H1 (cell line): Measurements from ENCODE around the gene TPO. TPM values are rescaled to one million over a fixed set of nuclear protein-coding genes. Genes with fewer than 3 reads are reported as not detected.
A peak's percentile ranks its signal among the peaks of the same experiment; 100 is the strongest.

Source experiments
- CTCF ChIA-PET: fragments of 300-600 bp; sonication (Branson Sonifier 250); formaldehyde crosslinking; loops from one replicate; lab custom pipeline; 2021; ENCODE audit not compliant: partially characterized antibody; lab: Charles Lee
- POLR2A ChIA-PET: fragments of 300-600 bp; sonication (Branson Sonifier 250); formaldehyde crosslinking; loops from one replicate; lab custom pipeline; 2021; ENCODE audit warnings: inconsistent platforms; ENCODE audit not compliant: partially characterized antibody; lab: Charles Lee
- DNase-seq, 2 experiments: peaks; one replicate each; pipeline versions ENCODE4 v3.0.0 to v3.0.0-alpha.2; 2010 to 2022; ENCODE audit warnings: low spot score in 2 of 2, low read depth in 1 of 2, mixed read lengths in 1 of 2
- FAIRE-seq: peaks from 2 replicates; lab custom pipeline; 2011; peaks lifted over from hg19 to GRCh38; lab: Jason Lieb, UNC
- H2AFZ ChIP-seq: 2 replicates; pipeline ENCODE4 v1.8.1; 2012; ENCODE audit warnings: low read length, inconsistent platforms
- H2AK5ac ChIP-seq: 2 replicates; pipeline ENCODE4 v1.6.1; 2013; ENCODE audit warnings: low read depth, low read length
- H2BK120ac ChIP-seq: replicated peaks from 2 replicates; pipeline ENCODE3; 2013; ENCODE audit warnings: low read depth, low read length, inconsistent platforms
- H2BK12ac ChIP-seq: 2 replicates; pipeline ENCODE4 v1.6.1; 2013; ENCODE audit warnings: low read depth, low read length
- H2BK15ac ChIP-seq: 2 replicates; pipeline ENCODE4 v1.6.1; 2013; ENCODE audit warnings: low read length
- H2BK20ac ChIP-seq: 2 replicates; pipeline ENCODE4 v1.6.1; 2013; ENCODE audit warnings: low read length
- H2BK5ac ChIP-seq: 2 replicates; pipeline ENCODE4 v1.6.1; 2013; ENCODE audit warnings: low read depth, low read length
- H3K14ac ChIP-seq: 2 replicates; pipeline ENCODE4 v1.6.1; 2013; ENCODE audit warnings: inconsistent platforms; ENCODE audit not compliant: insufficient read length
- H3K18ac ChIP-seq: 2 replicates; pipeline ENCODE4 v1.6.1; 2013; ENCODE audit warnings: low read length; ENCODE audit errors: extremely low read depth
- H3K23ac ChIP-seq: 2 replicates; pipeline ENCODE4 v1.6.1; 2013; ENCODE audit warnings: inconsistent platforms; ENCODE audit not compliant: insufficient read length
- H3K23me2 ChIP-seq: 2 replicates; pipeline ENCODE4 v1.6.1; 2013; ENCODE audit warnings: low read depth, low read length
- H3K27ac ChIP-seq: 2 replicates; pipeline ENCODE4 v1.6.1; 2011; ENCODE audit warnings: low read depth, low read length, inconsistent platforms
- H3K27me3 ChIP-seq, 4 experiments: replicated peaks in 1 of 4; 1 replicate in 1 of 4; 2 replicates in 3 of 4; pipeline versions ENCODE4 v1.6.1 to v1.8.1; 2011 to 2013; ENCODE audit warnings: low read length in 3 of 4, mild to moderate bottlenecking in 3 of 4, inconsistent platforms in 2 of 4, mixed read lengths in 2 of 4, moderate library complexity in 1 of 4; ENCODE audit not compliant: control insufficient read depth in 3 of 4, insufficient read depth in 3 of 4; ENCODE audit errors: extremely low read depth in 1 of 4
- H3K36me3 ChIP-seq, 4 experiments: 2 replicates each; pipeline versions ENCODE4 v1.6.1 to v1.8.1; 2011 to 2013; ENCODE audit warnings: mild to moderate bottlenecking in 4 of 4, low read length in 3 of 4, moderate library complexity in 2 of 4, control low read depth in 1 of 4, inconsistent platforms in 1 of 4; ENCODE audit not compliant: insufficient read depth in 4 of 4, control insufficient read depth in 2 of 4
- H3K4ac ChIP-seq: replicated peaks from 2 replicates; pipeline ENCODE3; 2013; ENCODE audit warnings: low read length, low read depth, mixed read lengths, inconsistent platforms; ENCODE audit not compliant: insufficient read length
- H3K4me1 ChIP-seq, 4 experiments: replicated peaks in 1 of 4; 1 replicate in 1 of 4; 2 replicates in 3 of 4; pipeline versions ENCODE4 v1.6.1 to v1.8.1; 2011 to 2013; ENCODE audit warnings: low read length in 3 of 4, inconsistent platforms in 2 of 4, mixed read lengths in 1 of 4; ENCODE audit not compliant: insufficient read depth in 4 of 4, control insufficient read depth in 3 of 4
- H3K4me2 ChIP-seq, 2 experiments: 2 replicates each; pipeline versions ENCODE4 v1.6.1 to v1.8.1; 2011 to 2013; ENCODE audit warnings: low read depth in 2 of 2, low read length in 2 of 2, control low read depth in 1 of 2, inconsistent platforms in 1 of 2, mild to moderate bottlenecking in 1 of 2; ENCODE audit not compliant: insufficient read depth in 1 of 2
- H3K4me3 ChIP-seq, 4 experiments: fragments of 200-600, 300-600 bp in 1 of 4; sonication (generic), shearing (Covaris generic), sonication (Bioruptor Twin) in 1 of 4; 2 replicates each; pipeline versions ENCODE4 v1.5.1 to v1.8.1; 2011 to 2016; ENCODE audit warnings: low read length in 4 of 4, low read depth in 3 of 4, control low read depth in 2 of 4, inconsistent platforms in 2 of 4, mild to moderate bottlenecking in 2 of 4, mixed read lengths in 1 of 4, moderate library complexity in 1 of 4; ENCODE audit not compliant: insufficient read depth in 2 of 4; ENCODE audit errors: extremely low read depth in 1 of 4
- H3K56ac ChIP-seq: replicated peaks from 2 replicates; pipeline ENCODE3; 2013; ENCODE audit warnings: low read depth, mild to moderate bottlenecking, mixed read lengths, low read length, inconsistent platforms; ENCODE audit not compliant: insufficient read length
- H3K79me1 ChIP-seq: 2 replicates; pipeline ENCODE4 v1.6.1; 2013; ENCODE audit warnings: low read depth, low read length, control low read depth
- H3K79me2 ChIP-seq, 2 experiments: 2 replicates each; pipeline versions ENCODE4 v1.6.1 to v1.8.1; 2012 to 2013; ENCODE audit warnings: low read length in 2 of 2, mild to moderate bottlenecking in 2 of 2, inconsistent platforms in 1 of 2; ENCODE audit not compliant: insufficient read depth in 2 of 2, control insufficient read depth in 1 of 2
- H3K9ac ChIP-seq, 4 experiments: replicated peaks in 1 of 4; 1 replicate in 1 of 4; 2 replicates in 3 of 4; pipeline versions ENCODE4 v1.6.1 to v1.8.1; 2011 to 2013; ENCODE audit warnings: low read depth in 3 of 4, low read length in 3 of 4, control low read depth in 2 of 4, mild to moderate bottlenecking in 2 of 4, moderate library complexity in 2 of 4, inconsistent platforms in 1 of 4; ENCODE audit errors: extremely low read depth in 1 of 4
- H3K9me3 ChIP-seq, 2 experiments: 2 replicates each; pipeline versions ENCODE4 v1.6.1 to v1.8.1; 2012 to 2013; ENCODE audit warnings: mild to moderate bottlenecking in 2 of 2, moderate library complexity in 2 of 2, control low read depth in 1 of 2, inconsistent platforms in 1 of 2, low read depth in 1 of 2, low read length in 1 of 2, mixed read lengths in 1 of 2; ENCODE audit not compliant: insufficient read depth in 2 of 2
- H4K20me1 ChIP-seq, 2 experiments: replicated peaks in 1 of 2; 2 replicates each; pipeline versions ENCODE3 to v1.8.1; 2011 to 2013; ENCODE audit warnings: inconsistent platforms in 2 of 2, low read length in 2 of 2, mild to moderate bottlenecking in 1 of 2; ENCODE audit not compliant: insufficient read depth in 2 of 2, control insufficient read depth in 1 of 2
- H4K5ac ChIP-seq: 2 replicates; pipeline ENCODE4 v1.6.1; 2013; ENCODE audit warnings: low read length, low read depth, mixed read lengths, inconsistent platforms; ENCODE audit not compliant: insufficient read length
- H4K8ac ChIP-seq: 2 replicates; pipeline ENCODE4 v1.8.0; 2013; ENCODE audit warnings: mild to moderate bottlenecking, moderate library complexity, low read length, inconsistent platforms; ENCODE audit not compliant: insufficient read depth; ENCODE audit errors: extremely low read depth
- H4K91ac ChIP-seq: replicated peaks from 2 replicates; pipeline ENCODE3; 2013; ENCODE audit warnings: low read length, mixed read lengths, inconsistent platforms; ENCODE audit not compliant: insufficient read length
- ATF3 ChIP-seq: IDR thresholded peaks from 2 replicates; pipeline ENCODE4 v1.6.1; 2011; ENCODE audit warnings: low read depth, mild to moderate bottlenecking, low read length; ENCODE audit not compliant: insufficient read depth
- CBX8 ChIP-seq: fragments of 300-800, 300-1000 bp; sonication (generic); IDR thresholded peaks from 2 replicates; pipeline ENCODE4 v1.7.1; 2016; ENCODE audit warnings: low read depth, low read length, borderline replicate concordance
- CEBPB ChIP-seq: IDR thresholded peaks from 2 replicates; pipeline ENCODE4 v1.6.1; 2012; ENCODE audit warnings: low read depth, low read length
- EGR1 ChIP-seq: IDR thresholded peaks from 2 replicates; pipeline ENCODE4 v1.6.1; 2011; ENCODE audit warnings: low read depth, low read length, borderline replicate concordance
- MAX ChIP-seq: IDR thresholded peaks from 2 replicates; pipeline ENCODE4 v1.6.1; 2012; ENCODE audit warnings: inconsistent platforms
- PHF8 ChIP-seq: fragments of 200-600 bp; sonication (generic); conservative IDR thresholded peaks from 2 replicates; pipeline ENCODE4 v1.7.1; 2012; ENCODE audit warnings: low read depth, mild to moderate bottlenecking, inconsistent platforms, low read length, moderate library complexity
- RAD21 ChIP-seq, 2 experiments: IDR thresholded peaks in 1 of 2; conservative IDR thresholded peaks in 1 of 2; 2 replicates each; pipeline ENCODE4 v1.6.1; 2011; ENCODE audit warnings: low read depth in 2 of 2, low read length in 2 of 2, improper control_type of control experiment in 1 of 2, inconsistent platforms in 1 of 2, mild to moderate bottlenecking in 1 of 2, moderate library complexity in 1 of 2
- SP2 ChIP-seq: IDR thresholded peaks from 2 replicates; pipeline ENCODE4 v1.6.1; 2012; ENCODE audit warnings: mild to moderate bottlenecking, low read length, inconsistent platforms
- SRF ChIP-seq: IDR thresholded peaks from 2 replicates; pipeline ENCODE4 v1.6.1; 2011; ENCODE audit warnings: mild to moderate bottlenecking, low read depth, low read length, moderate library complexity
- SUZ12 ChIP-seq: fragments of 200-600 bp; sonication (generic); IDR thresholded peaks from 2 replicates; pipeline ENCODE4 v1.6.1; 2012; ENCODE audit warnings: mild to moderate bottlenecking, inconsistent platforms, low read length, moderate library complexity, mixed read lengths
- USF2 ChIP-seq: IDR thresholded peaks from 2 replicates; pipeline ENCODE4 v1.6.1; 2011; ENCODE audit warnings: low read length, improper control_type of control experiment
- WGBS, 2 experiments: shearing (Covaris generic) in 1 of 2; methylation state at CpG; one replicate each; pipeline versions ENCODE4 v1.1.6 to v1.1.7; 2013 to 2015; ENCODE audit warnings: low lambda C conversion rate in 2 of 2, mixed read lengths in 2 of 2, inconsistent platforms in 1 of 2, low coverage in 1 of 2, missing lambda C conversion rate in 1 of 2; ENCODE audit not compliant: insufficient replicate concordance in 2 of 2, insufficient coverage in 1 of 2, insufficient read length in 1 of 2; ENCODE audit errors: extremely low coverage in 1 of 2, missing lambda C conversion rate in 1 of 2; 5-methylcytosine and 5-hydroxymethylcytosine counted together
- polyA plus RNA-seq, 7 experiments: library from polyadenylated mRNA; depleted of rRNA in 3 of 7; stranded (reverse) in 5 of 7; unstranded in 2 of 7; fragments of >200 nt in 5 of 7; fragments of 200-250 nt in 2 of 7; gene quantifications; 1 replicate in 5 of 7; 2 replicates in 1 of 7; 4 replicates in 1 of 7; pipeline versions ENCODE4 v1.2.1 to v1.2.3, GENCODE V29; 2011 to 2013; ENCODE audit warnings: missing spikeins in 2 of 7, mixed read lengths in 2 of 7
- total RNA-seq: library from RNA; stranded (reverse); fragmentation: NEBNext Ultra II Directional; extraction: Animal tissue kit (Norgen Biotek cat#: 25700); gene quantifications from 2 replicates; pipeline ENCODE4 v1.2.1, GENCODE V29; 2021

The TPO gene
- total and polyA plus RNA-seq, 2 of the 8 experiments (the other 6 are each of a cell fraction or from before 2014, with no cell fraction given) = not detected

- FAIRE-seq (no peak), DNase-seq (no peak)
- H3K36me3 ChIP-seq = no peaks in the 10 kb centered on the region
- no peaks in the 10 kb centered on the region for H3K9me3 ChIP-seq
- no peak overlapping the region for H4K5ac ChIP-seq
- no peak overlapping the region for H3K4ac ChIP-seq
- H3K27me3 ChIP-seq = no peaks in the 10 kb centered on the region
- H4K8ac ChIP-seq = no peak overlapping the region
- H4K91ac ChIP-seq = no peak overlapping the region
- peak overlapping the region; percentile 48; the same call in 1 of the 2 replicates for H3K18ac ChIP-seq
- no peak overlapping the region; the same call in 1 of the 2 replicates for H3K27ac ChIP-seq
- H2AFZ ChIP-seq = no peak overlapping the region
- no peak overlapping the region for H2BK15ac ChIP-seq
- no peak overlapping the region for H3K4me3 ChIP-seq
- H3K9ac ChIP-seq = no peak overlapping the region
- no peak overlapping the region for H2BK12ac ChIP-seq
- H4K20me1 ChIP-seq = no peaks in the 10 kb centered on the region
- H3K23ac ChIP-seq = no peak overlapping the region
- no peaks in the 10 kb centered on the region for H3K4me1 ChIP-seq
- H3K14ac ChIP-seq = no peak overlapping the region
- no peaks in the 10 kb centered on the region for H3K79me1 ChIP-seq
- H3K23me2 ChIP-seq = no peaks in the 10 kb centered on the region; the same call in 1 of the 2 replicates
- no peak overlapping the region for H3K4me2 ChIP-seq
- H3K56ac ChIP-seq = no peak overlapping the region
- no peak overlapping the region for H2BK20ac ChIP-seq
- POLR2A ChIA-PET = no interaction called here
- H3K79me2 ChIP-seq = no peaks in the 10 kb centered on the region
- H2BK5ac ChIP-seq = no peak overlapping the region
- no peak overlapping the region for H2AK5ac ChIP-seq
- CTCF ChIA-PET = no interaction called here
- WGBS, 2 experiments = 90% methylated on average over 15 of the region's 18 CpGs; no CpG with 5 or more reads in 1 of the 2 experiments
- no peak overlapping the region for H2BK120ac ChIP-seq
- TF ChIP-seq CEBPB = no peak
- TF ChIP-seq RAD21 (IDR thresholded peaks at IDR 0.05 in 1 of 2, conservative IDR thresholded peaks at IDR 0.05 in 1 of 2; ENCODE audit: low read depth in 2 of 2, low read length in 2 of 2) = no peak
- TF ChIP-seq SRF = no peak
- TF ChIP-seq MAX = no peak
- TF ChIP-seq SP2 = no peak
- no peak for TF ChIP-seq ATF3
- TF ChIP-seq EGR1 = no peak
- no peak for TF ChIP-seq SUZ12
- no peak for TF ChIP-seq CBX8
- no peak for TF ChIP-seq PHF8
- TF ChIP-seq USF2 = no peak
Observed at GRCh38 chr2:1448009-1448408, 34.7 kb downstream of the TPO start.
